Measurements from ENCODE around the gene CAP1. TPM values are rescaled to one million over a fixed set of nuclear protein-coding genes. Genes with fewer than 3 reads are reported as not detected.

The CAP1 gene
- total RNA-seq, 1 donor from 2014 or later, result 66.0 TPM

GRCh38 chr1:40075266-40075665 lies 34.7 kb downstream of the CAP1 start:
- H3K4me3 ChIP-seq, result no peak overlapping the region
- no peak overlapping the region for H3K27ac ChIP-seq (replicated peaks)
- intact Hi-C loops (cut with micrococcal nuclease), result no loop called here
- H3K27me3 ChIP-seq (ENCODE audit: low read depth), result no peaks in the 10 kb centered on the region
- TF ChIP-seq CTCF (IDR thresholded peaks at IDR 0.05; ENCODE audit: borderline replicate concordance), result no peak
- H3K36me3 ChIP-seq, result peaks cover 91% of the 10 kb centered on the region
- H3K9me3 ChIP-seq (replicated peaks), result no peaks in the 10 kb centered on the region
- no peak for DNase-seq
- H3K4me1 ChIP-seq, result no peaks in the 10 kb centered on the region

- no peak for TF ChIP-seq CTCF (IDR thresholded peaks at IDR 0.05; ENCODE audit: borderline replicate concordance)
- peaks cover 77% of the 10 kb centered on the region for H3K36me3 ChIP-seq
- H3K27ac ChIP-seq (replicated peaks), result peak overlapping the region; percentile 40
- DNase-seq, result no peak
- H3K4me1 ChIP-seq, result no peaks in the 10 kb centered on the region
- H3K9me3 ChIP-seq (replicated peaks), result no peaks in the 10 kb centered on the region
- H3K27me3 ChIP-seq (ENCODE audit: low read depth), result no peaks in the 10 kb centered on the region
- H3K4me3 ChIP-seq, result no peak overlapping the region
- intact Hi-C loops (cut with micrococcal nuclease), result no loop called here
Observed at GRCh38 chr1:40076895-40077312, 36.4 kb downstream of the CAP1 start.

GRCh38 chr1:40078512-40079333 lies 38.2 kb downstream of the CAP1 start:
- no peak for DNase-seq
- Histone ChIP-seq H3K27ac (replicated peaks) (no peak overlapping the region), H3K4me3 (no peak overlapping the region), H3K27me3 (ENCODE audit: low read depth) (no peaks in the 10 kb centered on the region), H3K9me3 (replicated peaks) (no peaks in the 10 kb centered on the region), H3K36me3 (peaks cover 75% of the 10 kb centered on the region), H3K4me1 (no peaks in the 10 kb centered on the region)
- intact Hi-C loops (cut with micrococcal nuclease), result no loop called here
- peak; percentile 73 for TF ChIP-seq CTCF (IDR thresholded peaks at IDR 0.05; ENCODE audit: borderline replicate concordance)

GRCh38 chr1:40079774-40080400 lies 39.4 kb downstream of the CAP1 start:
- DNase-seq, result no peak
- no peaks in the 10 kb centered on the region for H3K4me1 ChIP-seq
- H3K9me3 ChIP-seq (replicated peaks), result no peaks in the 10 kb centered on the region
- H3K4me3 ChIP-seq, result no peak overlapping the region
- peaks cover 68% of the 10 kb centered on the region for H3K36me3 ChIP-seq
- no peak overlapping the region for H3K27ac ChIP-seq (replicated peaks)
- intact Hi-C loops (cut with micrococcal nuclease), result no loop called here
- no peaks in the 10 kb centered on the region for H3K27me3 ChIP-seq (ENCODE audit: low read depth)
- no peak for TF ChIP-seq CTCF (IDR thresholded peaks at IDR 0.05; ENCODE audit: borderline replicate concordance)

- DNase-seq, result no peak
- intact Hi-C loops (cut with micrococcal nuclease), result no loop called here
- Histone ChIP-seq H3K27ac (replicated peaks) (no peak overlapping the region), H3K4me1 (no peaks in the 10 kb centered on the region), H3K4me3 (no peak overlapping the region), H3K36me3 (peaks cover 62% of the 10 kb centered on the region), H3K9me3 (replicated peaks) (no peaks in the 10 kb centered on the region), H3K27me3 (ENCODE audit: low read depth) (no peaks in the 10 kb centered on the region)
- no peak for TF ChIP-seq CTCF (IDR thresholded peaks at IDR 0.05; ENCODE audit: borderline replicate concordance)
Observed at GRCh38 chr1:40081871-40082270, 41.3 kb downstream of the CAP1 start.

All from left ventricle myocardium inferior (tissue), 1 donor.